NCI-H526 treated with DMSO at 0.1 percent for 48 hours (cell line): ENCODE results near the gene RCBTB2.

Experiments used
- DNase-seq: peaks from one replicate; lab custom pipeline; 2025; lab: John Stamatoyannopoulos, UW

The RCBTB2 gene

DNA sequence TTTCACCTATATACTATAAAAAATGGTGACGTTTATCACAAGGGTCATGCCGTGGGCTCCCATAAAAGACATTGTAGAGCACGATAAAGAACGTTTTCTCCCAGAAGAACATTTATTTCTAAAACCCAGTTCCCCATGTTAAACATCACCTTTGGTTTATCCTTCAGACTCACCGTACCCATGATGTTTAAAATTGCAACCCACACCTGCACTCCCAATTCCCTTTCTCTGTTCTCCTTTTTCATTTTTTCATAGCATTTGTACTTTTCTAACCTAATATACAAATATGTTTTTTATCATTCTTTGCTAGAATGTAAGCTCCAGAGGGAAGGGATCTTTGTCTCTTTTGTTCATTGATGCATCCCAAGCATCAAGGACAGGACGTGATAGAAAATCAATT is 2.0 kb downstream of the RCBTB2 start:
- DNase-seq: no peak

DNA sequence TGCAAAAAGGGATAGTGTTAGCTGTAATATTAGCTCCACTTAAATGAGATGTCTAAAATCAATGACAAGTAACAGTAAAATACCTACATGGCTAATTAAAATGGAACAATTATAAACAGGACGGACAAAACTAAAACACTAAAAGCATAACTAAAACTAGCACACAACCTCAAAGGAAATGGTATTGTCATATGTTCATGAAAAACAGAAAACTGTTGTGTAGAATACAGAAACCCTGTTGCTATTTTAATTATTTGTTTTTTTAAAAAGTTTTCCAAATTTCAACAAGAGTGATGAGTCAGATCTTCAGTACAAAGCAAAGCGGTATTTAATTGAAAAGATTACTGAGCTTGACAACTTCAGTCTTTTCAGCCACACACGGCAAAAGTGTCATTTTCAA is 4.2 kb downstream of the RCBTB2 start:
- no peak for DNase-seq

DNA sequence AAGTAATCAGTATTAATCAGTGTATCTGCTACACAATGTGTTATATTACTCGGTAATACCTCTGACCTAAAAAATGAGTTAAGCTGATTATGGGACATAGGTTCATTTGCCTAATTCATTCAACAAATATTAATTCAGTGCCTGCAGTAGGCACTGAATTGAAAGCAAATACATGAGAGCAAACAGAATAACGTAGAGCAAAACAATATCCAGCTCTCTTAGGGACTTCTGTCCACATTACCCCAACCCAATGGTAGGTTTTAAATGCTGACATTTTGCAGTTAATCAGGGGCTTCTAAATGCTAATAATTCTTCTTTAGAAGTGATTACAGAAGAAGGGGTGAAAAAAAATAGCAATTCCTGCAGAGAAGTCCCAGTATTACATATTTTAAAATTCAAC is 4.9 kb downstream of the RCBTB2 start:
- peak; percentile 75 for DNase-seq

DNA sequence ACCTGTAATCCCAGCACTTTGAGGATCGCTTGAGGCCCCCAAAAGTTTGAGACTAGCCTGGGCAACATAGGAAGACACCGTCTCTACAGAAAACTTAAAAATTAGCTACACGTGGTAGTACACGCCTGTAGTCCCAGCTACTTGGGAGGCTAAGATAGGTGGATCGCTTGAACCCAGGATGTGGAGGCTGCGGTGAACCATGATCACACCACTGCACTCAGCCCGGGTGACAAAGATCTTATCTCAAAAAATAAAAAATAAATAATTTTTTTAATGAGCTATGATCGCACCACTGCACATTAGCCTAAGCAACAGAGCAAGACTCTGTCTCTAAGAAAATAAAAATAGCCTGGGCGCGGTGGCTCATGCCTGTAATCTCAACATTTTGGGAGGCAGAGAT is 6.6 kb downstream of the RCBTB2 start:
- no peak for DNase-seq

DNA sequence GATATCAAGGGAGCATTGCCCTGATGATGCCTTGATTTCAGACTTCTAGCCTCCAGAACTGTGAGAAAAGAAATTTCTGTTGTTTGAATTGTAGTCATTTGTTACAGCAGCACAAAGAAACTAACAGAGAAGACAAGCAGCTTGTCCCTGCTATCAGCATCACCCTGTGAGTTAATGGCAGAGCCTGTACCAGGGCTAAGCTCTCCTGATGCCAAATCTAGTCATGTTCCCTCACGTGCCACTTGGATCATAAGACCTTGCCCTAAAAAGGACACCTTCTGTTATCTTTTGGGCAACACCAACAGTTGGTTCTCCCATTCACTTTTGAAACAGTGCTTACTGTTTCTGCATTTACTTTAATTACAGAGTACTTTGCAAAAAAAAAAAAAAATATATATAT is 14.8 kb downstream of the RCBTB2 start:
- DNase-seq: no peak

DNA sequence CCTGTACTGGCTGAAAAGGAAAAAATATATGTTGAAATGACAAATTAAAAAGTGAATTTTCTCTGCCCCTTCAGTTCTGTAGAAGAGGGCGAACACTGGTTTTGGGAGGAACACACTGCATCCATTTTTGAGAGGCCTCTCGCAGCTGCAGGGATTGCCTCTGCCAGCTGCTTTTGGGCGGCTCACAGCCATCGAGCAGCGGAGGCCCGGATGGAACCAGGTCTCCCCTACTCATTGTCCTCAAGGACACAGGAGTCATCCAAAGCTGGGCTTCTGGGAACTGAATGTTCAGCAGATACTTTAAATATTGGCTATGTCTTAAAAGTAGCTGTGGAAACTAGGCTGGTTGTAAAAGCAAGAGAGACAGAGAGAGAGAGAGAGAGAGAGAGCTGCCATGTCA is 17.1 kb downstream of the RCBTB2 start:
- DNase-seq: no peak

DNA sequence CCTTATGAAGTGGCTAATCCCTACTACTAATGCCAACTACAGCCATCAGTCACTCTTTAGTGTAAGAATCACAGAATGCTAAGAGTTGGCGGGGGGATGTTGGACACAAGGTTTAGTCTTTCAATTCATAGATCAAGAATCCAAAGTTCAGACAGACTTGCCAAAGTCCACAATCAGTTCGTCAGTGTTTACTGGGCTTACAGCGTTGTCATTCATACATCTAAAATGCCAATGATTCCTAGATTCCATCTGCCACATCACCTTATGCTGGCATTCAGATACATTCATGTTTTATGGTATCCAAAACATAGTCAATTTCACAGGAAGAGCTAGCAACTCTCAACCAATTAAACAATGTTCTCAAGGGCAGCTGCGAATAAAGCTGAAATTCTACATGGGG is 18.1 kb downstream of the RCBTB2 start:
- no peak for DNase-seq

DNA sequence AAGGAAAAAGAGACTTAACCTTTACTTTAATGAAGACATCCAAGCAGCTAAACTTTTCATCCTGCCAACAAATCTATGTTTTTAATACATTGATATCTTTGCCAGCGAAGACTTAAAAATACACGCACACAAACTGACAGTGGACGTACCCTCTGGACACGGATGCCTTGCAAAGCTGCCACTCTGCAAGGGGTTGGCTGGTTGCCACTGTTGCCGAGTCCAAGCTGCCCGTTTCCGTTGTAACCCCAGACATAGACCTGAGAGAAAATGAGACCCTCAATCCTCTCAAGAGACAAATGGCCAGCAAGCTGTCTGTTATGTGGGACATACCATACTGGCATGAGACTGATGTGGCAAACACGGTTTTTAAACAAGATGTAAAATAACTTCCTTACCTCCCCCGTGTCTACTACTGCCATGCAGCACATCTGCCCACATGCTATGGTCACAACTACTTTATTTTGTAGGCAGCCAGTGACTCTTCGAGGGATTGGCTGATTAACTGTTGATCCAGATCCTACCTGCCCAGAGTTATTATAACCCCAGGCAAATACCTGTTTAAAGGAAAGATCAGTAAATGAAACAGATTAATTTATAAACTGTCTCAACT is 21.2 kb downstream of the RCBTB2 start:
- DNase-seq: no peak

DNA sequence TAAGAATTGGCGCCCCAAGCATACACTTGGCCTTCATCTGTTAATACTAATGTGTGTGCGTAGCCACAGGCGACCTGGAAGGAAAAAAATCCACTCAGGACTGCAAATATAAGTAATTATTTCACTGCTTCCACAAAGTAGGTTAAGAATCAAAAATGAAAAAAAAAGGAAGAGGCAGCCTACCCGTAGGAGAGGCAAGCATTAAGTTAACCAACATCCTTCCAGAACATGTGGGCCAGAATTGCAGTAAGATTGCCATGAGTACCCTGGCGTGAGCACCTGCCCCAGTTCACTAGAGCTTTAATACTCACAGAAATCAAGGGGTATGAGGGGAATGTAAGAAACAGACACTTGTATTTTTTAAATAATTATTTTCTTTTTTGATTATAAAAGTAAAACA is 22.2 kb downstream of the RCBTB2 start:
- no peak for DNase-seq

DNA sequence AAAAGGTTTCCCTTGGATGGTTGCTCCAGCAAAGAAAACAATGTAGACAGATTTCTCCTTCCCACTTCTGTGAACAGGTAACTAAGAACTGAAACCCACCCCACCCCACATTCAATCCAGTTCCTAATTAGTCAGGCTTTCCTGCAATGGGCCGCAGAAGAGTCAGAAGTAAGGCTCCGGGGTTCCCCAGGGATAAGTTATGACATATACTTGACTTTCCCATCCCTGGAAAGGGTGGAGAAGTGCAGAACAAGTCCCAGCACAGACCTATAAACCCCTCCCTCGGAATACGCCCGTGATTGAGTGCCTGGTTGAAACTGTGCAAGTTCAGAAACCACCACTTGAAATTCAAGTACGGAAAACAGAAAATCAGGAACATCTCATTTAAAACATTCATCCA is 24.9 kb downstream of the RCBTB2 start:
- DNase-seq: no peak

DNA sequence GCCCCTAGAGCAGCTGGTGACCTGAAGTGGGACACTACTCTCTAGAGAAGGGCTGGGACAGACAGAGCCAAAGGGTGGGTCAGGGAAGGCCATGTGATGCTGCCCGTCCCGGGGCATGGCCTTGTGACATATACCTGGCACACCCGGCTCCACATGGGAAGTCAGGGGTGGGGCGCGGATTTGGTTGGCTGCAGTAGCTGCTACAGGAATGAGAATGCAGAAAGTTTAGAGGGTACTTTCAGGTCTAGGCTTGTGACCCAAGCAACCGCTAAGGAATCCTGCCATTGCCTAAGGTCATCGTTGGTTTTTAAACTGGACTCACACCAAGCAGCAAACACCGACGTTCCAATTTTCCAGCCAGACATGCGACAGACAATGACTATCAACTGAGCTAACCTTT is 25.9 kb downstream of the RCBTB2 start:
- DNase-seq: no peak

DNA sequence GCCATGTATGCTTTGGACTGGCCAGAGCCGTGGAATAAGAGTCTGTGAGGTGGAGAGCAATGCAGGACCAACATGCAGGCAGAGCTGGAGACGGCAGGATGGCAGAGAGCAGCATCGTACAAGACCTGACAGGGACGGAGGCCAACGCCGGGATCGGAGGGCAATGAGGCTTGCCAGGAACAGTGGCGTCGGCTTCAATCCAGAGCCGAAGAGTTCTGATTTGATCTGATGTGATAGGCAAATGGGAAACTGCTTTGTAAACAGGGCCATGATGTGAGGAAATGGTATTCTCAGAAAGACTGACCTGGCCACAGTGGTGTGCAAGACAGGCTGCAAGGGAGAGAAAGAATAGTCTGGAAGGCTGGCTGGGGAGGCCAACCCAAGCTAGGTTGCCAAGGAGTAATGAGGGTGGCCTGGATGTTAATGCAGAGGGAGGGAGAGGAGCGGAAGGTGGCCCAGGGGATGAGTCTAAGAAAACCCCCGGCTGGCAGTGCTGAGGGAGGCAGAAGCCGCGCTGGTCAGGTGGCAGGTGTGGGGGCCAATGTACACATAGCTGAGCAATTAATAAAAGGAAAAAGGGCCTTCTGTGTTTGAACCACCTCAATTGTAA is 26.7 kb downstream of the RCBTB2 start:
- DNase-seq: no peak

DNA sequence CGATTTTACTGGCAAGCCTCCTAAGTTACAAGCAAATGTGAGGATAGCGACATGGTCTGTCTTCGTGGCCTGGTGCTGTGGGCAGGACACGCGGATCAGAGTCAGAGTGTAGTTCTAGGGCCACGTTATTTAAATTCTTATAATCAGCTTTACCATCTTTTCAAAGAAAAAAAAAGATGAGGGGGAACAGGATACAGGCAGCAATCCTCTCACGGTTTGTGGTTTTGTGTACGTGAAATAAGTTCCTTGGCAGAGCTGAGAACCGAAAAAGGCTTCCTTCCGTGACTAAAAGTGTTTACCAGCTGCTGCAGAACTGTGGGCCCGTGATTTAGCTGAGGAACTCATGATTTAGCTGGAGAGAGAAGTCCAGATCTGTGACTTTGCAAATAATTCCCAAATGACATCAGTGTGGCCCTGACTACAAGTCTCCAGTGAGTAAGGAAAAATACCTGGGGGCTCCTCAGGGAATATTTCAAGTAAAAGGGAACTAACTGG is 27.2 kb downstream of the RCBTB2 start:
- DNase-seq: no peak

DNA sequence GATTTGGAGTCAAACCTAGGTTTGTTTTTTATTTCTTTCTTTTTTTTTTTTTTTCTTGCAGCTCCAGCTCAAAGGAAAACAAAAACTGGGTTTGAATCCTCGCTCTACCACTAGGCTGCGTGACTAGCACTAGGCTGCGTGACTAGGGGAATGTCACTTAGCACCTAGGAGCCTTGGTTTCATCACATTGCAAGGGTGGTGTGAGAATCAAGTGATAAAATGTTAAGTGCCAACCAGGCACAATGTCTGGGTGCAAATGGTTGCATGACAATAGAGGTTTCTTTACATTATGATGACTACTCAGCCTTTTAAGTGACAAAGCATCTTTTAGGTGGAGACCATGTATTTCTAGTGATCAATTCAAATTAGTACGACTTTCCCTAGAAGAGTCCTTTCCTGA is 27.9 kb downstream of the RCBTB2 start:
- DNase-seq: no peak

DNA sequence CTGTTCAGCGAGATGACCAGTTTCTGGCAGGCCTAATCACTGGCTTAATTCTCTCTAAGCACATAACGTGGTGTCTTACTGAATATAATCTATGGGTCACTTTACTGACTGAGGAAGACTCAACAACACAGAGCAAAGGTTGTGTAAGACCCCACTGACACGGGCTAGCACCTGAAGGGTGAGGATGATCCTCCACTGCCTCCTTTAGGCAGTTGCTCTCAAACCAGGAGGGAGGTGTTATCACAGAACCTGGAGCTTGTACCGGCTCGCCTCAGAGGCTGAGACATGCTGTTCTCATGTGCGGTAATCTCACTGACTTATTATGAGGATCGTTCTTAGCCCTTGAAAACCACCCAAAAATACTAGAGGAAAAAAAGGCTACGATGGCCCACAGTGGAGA is 28.3 kb downstream of the RCBTB2 start:
- DNase-seq: no peak

DNA sequence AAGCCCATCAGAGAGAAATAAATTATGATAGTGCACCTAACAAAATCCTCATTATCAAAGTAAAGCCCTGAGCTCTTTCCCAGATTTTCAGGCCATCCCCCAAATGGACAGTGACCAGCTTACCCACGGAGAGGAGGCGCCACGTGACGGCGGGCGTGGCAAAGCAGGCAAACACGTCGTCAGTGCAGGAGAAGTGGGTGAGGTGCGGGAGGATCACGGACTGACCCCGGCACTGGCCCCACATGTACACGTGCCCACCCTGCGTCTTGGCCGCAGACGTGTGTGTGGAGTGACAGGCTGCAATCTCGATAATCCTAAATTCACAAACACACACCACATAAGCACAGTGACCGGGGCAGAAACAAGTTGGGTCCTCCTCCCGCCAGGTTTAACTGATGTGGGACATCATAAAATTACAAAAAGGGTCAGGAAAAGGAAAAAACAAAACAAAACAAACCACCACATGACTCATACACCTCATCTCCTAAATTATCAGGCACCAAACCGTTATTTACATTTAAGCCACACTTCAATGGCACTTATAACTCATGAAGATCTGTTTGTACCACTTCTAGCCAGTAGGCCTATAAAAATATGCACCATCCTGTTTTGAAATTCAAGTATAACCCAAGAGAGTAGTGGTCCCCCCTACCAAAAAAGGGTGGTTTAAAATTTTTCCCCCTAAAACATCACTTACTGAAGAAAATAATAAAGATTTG is 30.1 kb downstream of the RCBTB2 start:
- DNase-seq: no peak

DNA sequence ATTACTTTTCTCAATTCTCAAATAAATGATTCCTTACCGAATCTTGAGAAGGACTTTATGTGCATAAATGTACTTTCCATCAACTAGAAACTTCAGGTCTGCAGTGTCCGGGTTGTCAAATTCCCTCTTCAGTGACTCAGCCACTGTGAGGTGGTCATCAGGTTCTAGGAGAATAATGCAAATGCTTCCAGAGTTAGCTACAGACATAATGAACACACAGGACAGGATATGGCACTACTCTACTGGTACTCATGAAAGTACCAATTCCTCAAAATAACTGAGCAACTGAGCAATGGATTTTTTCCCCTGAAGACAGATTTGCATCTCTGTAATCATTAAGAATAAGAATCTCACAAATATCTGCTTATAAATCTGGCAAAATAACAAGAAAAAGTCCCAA is 31.2 kb downstream of the RCBTB2 start:
- DNase-seq: no peak

DNA sequence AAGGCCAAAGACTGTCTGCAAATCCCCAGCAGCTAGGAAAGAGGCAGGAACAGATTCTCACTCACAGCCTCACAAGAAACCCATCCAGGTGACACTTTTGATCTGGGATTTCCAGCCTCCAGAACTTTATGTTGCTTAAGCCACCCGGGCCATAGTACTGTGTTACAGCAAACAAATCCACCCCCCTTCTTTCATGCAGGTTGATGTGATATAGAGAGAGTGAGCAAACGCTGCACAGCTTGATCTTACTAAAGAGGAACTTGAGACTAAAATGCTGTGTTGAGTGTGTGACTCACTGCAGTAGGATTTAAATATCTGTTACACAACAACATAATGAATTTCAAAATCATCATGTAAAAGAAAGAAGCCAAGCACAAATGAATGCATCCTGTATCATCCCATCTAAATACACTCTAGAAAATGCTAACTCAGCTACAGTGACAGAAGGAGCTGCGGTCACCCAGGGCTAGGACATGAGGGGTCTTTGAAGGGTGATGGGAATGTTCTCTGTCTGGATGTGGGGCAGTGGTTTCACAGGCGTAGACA is 32.2 kb downstream of the RCBTB2 start:
- no peak for DNase-seq

DNA sequence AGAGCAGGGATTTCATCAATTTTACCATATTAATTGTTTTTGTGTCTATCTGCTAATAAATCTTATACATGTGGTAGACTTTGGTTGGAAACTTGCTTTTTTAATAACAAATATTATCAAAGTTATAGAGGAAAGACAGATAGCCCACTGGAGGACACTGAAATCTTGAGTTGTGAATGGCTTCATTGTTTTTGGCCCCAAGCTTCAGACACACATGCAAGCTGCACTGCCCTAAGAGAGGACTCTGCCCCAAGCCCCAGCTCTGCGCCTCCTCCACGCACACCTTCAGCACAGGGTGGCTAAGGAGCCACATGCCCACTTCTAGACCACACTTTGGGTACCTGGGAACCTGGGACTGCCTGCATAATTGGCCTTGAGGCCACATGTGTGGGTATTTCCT is 35.2 kb downstream of the RCBTB2 start:
- no peak for DNase-seq

DNA sequence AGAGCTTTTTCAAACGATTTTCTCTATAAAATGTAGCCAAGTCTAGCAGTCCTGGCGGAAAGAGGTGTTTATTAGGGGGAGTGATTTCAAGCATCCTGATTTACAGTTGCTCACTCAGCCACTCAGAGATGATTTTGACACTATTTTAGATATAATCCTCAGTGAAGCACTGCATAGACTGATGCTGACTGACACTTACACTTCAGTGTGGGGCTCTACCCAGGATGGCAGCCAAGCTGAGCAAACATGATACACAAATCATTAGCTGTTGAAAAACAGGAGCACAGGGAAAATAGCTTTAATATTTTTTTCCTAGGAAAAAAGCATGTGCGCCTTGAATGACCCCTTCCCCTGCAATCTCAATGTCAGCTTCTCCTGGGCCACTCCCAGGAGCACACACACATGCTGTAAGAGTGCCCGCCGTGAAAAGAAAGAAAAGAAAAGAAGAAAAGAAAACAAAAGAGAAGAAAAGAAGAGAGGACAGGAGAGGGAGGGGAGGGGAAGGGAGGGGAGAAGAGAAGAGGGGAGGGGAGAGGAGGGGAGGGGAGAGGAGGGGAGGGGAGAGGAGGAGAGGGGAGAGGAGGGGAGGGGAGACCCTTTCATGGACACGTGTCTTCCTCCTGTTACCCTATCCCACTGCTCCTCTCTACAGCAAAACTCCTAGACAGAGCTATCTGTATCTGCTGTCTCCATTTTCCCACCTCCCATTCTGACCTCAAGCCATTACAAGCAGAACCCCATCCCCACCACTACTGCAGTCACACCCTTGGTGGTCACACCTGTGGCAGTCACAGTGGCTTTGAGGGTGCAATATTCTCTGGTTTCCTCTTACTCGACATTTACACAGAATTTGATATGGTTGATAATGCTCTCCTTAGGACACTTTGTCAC is 36.4 kb downstream of the RCBTB2 start:
- no peak for DNase-seq

DNA sequence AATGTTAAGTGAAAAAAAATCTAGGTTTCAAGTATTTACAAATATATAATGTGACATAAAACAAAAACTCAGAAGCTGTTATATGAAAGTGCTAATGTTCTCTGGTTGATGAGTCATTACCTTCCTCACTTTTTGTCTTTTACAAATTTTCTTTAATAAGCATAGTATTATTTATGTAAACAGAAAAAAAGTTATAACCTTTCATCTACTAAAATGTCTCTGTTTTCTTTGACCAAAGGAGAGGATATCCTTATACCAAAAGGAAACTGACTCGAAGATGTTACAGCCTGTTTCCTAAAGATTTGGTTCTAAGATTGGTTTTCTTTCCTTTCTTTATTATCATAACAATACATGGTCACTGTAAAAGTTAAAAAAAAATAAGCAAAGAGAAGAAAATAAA is 38.0 kb downstream of the RCBTB2 start:
- no peak for DNase-seq

DNA sequence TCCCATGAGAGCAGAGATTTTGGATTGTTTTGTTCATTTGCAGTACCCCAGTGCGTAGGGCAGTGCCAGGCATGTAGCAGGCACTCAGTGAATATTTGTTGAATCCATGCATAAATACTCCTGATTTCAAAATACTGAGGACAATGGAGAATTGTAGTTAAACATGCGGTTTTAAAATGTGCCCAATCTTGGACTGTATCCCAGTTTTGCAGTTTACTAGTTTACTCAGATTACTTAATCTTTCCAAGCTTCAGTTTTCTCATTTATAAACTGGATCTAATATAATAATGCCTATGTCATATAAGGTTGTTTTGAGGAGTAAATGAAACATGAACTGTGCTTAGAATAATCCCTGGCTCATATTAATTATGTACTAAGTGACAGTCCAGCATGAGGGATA is 39.0 kb downstream of the RCBTB2 start:
- no peak for DNase-seq
